Fibroblast of pulmonary artery (primary cell): ENCODE data around the gene CITED1.
A peak's percentile ranks its signal among the peaks of the same experiment; 100 is the strongest.

Experiments
- DNase-seq: peaks from one replicate; pipeline ENCODE4 v3.0.0-alpha.2; 2010; ENCODE audit warnings: low read depth
- H3K4me3 ChIP-seq: replicated peaks from 2 replicates; pipeline ENCODE4 v1.5.1; 2011; ENCODE audit warnings: low read depth, mild to moderate bottlenecking, control low read depth, low read length, moderate library complexity
- TF ChIP-seq, protein P1 (sequence below): IDR thresholded peaks from 2 replicates; pipeline ENCODE4 v1.5.1; 2011; ENCODE audit warnings: mild to moderate bottlenecking, control low read depth, low read length, inconsistent platforms; ENCODE audit errors: missing control alignments

CITED1 gene

DNA sequence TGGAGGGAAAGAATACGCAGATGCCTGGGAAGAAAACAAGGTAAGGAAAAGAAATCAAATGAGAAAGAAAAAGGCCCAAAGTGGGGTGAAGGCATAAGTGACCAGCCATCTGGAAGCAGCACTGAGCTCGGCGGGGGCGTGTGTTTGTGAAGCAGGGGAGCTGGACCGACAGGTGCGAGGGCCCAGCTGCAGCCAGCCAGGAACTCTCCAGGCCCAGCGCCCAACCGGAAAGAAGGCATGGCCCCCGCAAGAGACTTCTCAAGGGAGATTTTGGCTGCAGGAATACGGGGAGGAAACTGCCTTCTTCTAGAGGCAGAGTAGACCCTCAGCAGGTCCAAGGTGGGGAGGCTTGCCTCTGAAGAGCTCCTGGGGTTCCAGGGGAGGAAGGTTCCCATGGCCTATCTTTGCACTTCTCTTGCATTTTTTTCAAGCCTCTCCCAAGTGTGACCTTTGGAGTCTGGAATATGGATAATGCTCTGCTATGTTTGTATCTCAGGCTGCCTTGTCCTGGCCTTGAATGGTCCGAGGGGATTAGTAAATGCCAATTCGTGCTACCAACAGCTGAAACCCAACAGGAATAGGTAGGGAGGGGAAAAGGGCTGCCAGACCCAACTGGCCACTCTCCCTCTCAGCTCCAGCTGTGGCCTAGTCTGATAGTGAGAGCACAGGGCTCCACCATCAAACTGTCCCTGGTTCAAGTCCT, 10.8 kb upstream of the CITED1 start:
- H3K4me3 ChIP-seq, result no peak overlapping the region
- no peak for DNase-seq
- TF ChIP-seq, protein P1, sequence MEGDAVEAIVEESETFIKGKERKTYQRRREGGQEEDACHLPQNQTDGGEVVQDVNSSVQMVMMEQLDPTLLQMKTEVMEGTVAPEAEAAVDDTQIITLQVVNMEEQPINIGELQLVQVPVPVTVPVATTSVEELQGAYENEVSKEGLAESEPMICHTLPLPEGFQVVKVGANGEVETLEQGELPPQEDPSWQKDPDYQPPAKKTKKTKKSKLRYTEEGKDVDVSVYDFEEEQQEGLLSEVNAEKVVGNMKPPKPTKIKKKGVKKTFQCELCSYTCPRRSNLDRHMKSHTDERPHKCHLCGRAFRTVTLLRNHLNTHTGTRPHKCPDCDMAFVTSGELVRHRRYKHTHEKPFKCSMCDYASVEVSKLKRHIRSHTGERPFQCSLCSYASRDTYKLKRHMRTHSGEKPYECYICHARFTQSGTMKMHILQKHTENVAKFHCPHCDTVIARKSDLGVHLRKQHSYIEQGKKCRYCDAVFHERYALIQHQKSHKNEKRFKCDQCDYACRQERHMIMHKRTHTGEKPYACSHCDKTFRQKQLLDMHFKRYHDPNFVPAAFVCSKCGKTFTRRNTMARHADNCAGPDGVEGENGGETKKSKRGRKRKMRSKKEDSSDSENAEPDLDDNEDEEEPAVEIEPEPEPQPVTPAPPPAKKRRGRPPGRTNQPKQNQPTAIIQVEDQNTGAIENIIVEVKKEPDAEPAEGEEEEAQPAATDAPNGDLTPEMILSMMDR, result no peak

DNA sequence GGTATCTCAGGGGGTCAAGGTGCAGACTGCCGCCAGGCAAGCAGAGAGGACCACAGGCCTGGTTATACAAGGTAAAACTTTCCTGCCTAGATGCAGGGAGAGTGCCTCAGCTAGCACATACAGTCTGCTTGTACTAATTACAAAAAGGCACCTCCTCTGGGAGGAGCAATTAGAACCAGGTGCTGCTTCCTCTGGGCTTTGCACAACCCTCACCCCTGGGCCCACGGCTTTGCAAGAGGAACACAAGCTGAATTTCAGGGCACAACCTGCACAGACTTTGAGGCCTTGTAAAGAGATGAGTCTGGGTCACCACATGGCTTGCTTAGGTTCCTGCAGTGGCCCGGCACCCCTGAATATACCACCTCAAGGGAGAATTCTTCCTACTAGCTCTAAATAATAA, 9.2 kb upstream of the CITED1 start:
- TF ChIP-seq, protein P1, result no peak
- no peak for DNase-seq
- H3K4me3 ChIP-seq, result no peak overlapping the region

DNA sequence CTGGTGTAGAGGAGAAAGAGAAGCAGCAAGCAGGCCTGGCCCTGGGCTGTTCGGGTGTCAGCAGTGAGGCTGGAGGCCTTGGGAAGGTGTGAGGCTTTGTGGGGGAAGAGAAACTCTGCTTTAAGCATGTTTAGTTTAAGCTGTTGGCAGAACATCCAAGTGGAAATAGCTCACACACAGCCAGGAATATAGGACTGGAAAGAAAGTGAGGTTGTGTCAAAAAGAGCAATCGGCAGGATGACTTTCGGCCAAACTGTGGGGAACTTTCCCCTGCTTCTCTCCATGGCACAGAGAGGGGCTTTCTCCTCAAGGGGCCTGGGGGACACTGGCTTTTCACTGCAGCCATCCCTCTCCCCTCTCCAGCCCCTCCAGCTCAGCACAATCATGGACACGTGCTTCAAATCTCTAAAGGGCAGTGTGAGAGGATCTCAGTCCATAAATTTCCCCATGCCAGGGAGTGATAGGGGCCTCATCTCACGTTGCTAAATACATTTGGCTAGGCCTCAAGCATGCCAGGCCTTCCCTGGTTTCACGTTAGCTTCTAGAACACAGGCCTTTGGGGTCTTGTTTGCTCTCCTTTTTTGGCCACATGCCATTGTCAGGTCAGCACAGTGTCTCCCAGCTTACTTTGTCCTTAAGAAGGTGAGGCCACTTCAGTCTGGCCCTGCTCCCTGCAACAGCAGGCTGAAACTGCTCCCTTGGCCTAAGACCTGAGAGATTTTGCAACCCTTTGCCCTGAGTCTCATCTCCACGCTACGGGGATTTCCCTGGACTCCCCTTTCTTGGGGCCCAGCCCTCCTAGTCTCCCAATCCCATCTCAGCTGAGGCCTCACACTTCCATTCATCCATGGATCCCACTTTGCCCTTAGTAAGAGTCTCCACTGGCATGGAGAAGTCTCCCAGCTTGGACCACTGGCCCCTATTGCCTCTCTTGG, 8.3 kb upstream of the CITED1 start:
- TF ChIP-seq, protein P1, result no peak
- no peak for DNase-seq
- no peak overlapping the region for H3K4me3 ChIP-seq

DNA sequence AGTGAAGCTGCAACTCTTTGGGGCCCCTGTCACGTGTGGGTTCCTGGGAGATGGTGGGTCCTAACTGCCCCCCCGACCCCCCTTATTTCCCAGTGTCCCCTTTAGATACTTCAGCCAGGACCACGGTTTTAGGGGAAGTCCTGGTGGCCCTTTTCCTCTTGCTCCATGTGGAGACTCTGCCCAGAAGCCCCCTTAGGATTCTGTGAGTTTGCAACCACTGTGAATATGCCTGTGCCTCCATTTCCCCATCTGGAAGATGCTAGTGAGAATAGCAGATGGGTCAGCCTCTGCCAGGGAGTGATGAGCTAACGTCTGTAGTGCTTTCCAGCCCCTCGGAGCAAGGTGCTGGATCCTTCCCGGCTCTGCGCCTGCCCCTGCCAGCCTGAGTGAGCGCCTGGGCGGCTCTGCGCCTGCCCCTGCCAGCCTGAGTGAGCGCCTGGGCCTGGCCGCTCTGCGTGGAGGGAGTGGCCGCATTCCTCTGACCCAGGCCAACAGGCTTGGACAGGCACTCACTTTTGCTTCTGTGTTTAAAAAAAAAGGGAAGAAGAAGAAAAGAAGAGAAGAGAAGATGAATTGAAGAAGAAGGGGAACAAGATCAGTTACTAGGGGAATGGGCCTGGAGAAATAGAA, 6.7 kb upstream of the CITED1 start:
- no peak for DNase-seq
- TF ChIP-seq, protein P1, result no peak
- H3K4me3 ChIP-seq, result no peak overlapping the region

DNA sequence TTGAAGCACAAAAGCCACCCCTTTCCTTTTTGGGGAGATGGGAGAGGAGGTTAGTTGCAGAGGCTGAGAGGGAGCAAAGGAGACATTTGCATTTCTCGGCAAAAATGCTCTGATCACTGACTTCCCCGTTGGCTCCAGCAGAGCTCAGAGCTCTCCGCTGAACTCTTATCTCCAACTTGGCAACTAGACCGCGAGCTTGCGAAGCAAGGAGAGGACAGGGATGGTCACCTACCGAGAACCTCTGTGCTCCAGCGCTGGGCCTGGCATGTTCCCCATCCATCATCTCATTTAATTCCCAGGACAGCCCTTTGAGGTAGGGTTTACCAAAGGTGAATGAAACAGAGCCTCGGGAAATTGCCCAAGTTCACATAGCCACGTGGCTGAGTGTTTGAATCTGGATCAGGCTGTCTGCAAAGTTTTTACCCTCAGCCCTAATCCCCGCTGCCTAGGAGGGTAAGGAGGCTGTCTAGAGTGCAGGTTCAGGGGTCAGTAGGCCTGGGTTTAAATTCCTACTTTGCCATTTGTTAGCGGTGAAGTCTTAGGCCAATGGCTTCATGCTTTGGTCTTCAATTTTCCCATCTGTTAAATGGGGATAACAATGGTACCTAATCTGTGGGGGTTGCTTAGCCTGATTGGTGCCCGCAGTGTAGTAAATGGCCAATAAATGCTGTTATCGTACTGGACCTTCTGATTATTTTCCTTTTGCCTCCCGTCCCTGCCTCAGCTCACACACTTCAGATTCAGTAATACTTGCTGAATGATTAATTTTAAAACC, 3.8 kb upstream of the CITED1 start:
- no peak for DNase-seq
- TF ChIP-seq, protein P1, result no peak

DNA sequence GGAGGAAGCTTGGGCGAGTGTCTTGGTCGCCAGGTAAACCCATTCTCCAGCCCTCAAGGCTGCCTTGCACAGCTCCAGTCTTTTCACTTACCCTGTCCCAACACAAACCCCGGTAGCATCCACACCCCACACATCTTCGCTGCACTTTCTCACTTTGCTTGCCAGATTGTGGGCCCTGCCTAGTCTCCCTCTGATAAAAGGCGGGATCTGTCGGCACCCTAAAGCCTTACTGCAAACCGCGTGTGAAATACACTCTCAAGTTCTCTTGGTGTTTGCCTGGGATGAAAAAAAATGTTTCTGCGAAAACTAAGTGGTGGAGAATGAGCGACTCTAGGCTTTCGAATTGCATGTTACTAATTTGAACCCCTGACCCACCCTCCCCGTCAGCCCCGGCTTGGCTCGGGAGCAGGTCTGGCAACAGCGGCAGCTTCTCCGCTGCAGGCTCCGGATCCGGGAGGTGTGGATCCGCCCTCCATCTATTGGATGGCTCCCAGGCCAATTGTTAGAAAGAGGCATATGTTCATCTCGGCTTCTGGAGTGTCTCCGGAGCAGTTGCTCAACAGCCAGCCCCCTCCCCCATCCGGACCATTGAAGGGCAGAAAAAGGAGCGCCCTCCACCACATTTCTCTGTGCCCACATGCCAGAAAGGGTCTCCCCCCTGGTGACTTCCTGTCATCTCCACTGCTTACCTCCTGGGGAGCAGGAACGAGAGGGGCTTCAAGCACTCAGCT, 3.0 kb upstream of the CITED1 start:
- TF ChIP-seq, protein P1, result no peak
- peak overlapping the region; percentile 41 for H3K4me3 ChIP-seq
- DNase-seq, result peak; percentile 68

More for the DNA sequence above, 3.8 kb upstream of the CITED1 start:
- H3K4me3 ChIP-seq, result peak overlapping the region; percentile 41
